SIG-M5 treated with dmso at 0.1 percent for 504 hours (cell line): ENCODE results near the gene DTL.

Source experiments
- DNase-seq: peaks from one replicate; lab custom pipeline; 2025; ENCODE audit not compliant: unreplicated experiment; lab: John Stamatoyannopoulos, UW

The DTL gene

GRCh38 chr1:212035835-212036605 is 472 bp downstream of the DTL start:
- DNase-seq = peak; percentile 53

GRCh38 chr1:212037900-212038299 is 2.4 kb downstream of the DTL start:
- DNase-seq = peak; percentile 70

- no peak for DNase-seq
Measured at GRCh38 chr1:212039622-212040021, 4.1 kb downstream of the DTL start.

GRCh38 chr1:212040629-212041412 is 5.3 kb downstream of the DTL start:
- DNase-seq = peak; percentile 76

- DNase-seq = no peak
Measured at GRCh38 chr1:212042436-212042835, 6.9 kb downstream of the DTL start.

GRCh38 chr1:212044851-212045250 is 9.3 kb downstream of the DTL start:
- DNase-seq = no peak

GRCh38 chr1:212045981-212046380 is 10.4 kb downstream of the DTL start:
- DNase-seq = no peak

- DNase-seq = no peak
Measured at GRCh38 chr1:212053993-212054392, 18.4 kb downstream of the DTL start.

GRCh38 chr1:212055333-212055732 is 19.8 kb downstream of the DTL start:
- DNase-seq = no peak

- DNase-seq = no peak
Measured at GRCh38 chr1:212060632-212061472, 25.3 kb downstream of the DTL start.

- peak; percentile 61 for DNase-seq
Measured at GRCh38 chr1:212062832-212063438, 27.4 kb downstream of the DTL start.

GRCh38 chr1:212067787-212068186 is 32.2 kb downstream of the DTL start:
- DNase-seq = no peak

GRCh38 chr1:212070720-212071302 is 35.3 kb downstream of the DTL start:
- peak; percentile 39 for DNase-seq

- DNase-seq = no peak
Measured at GRCh38 chr1:212072047-212072446, 36.5 kb downstream of the DTL start.

- no peak for DNase-seq
Measured at GRCh38 chr1:212073490-212073889, 37.9 kb downstream of the DTL start.

GRCh38 chr1:212074313-212074712 is 38.8 kb downstream of the DTL start:
- DNase-seq = no peak

- no peak for DNase-seq
Measured at GRCh38 chr1:212074856-212075255, 39.3 kb downstream of the DTL start.

- no peak for DNase-seq
Measured at GRCh38 chr1:212077028-212077427, 41.5 kb downstream of the DTL start.

GRCh38 chr1:212078826-212079225 is 43.3 kb downstream of the DTL start:
- no peak for DNase-seq

GRCh38 chr1:212082765-212083406 is 47.3 kb downstream of the DTL start:
- DNase-seq = no peak
